Fibroblast of peridontal ligament (primary cell): Measurements from ENCODE around the gene ARV1.
"Not testable (repeated sequence)": the region's sequence is repeated elsewhere in the genome, so short reads cannot be mapped to it uniquely, and the experiment has no call there.

Source experiments
- DNase-seq: peaks from one replicate; pipeline ENCODE4 v3.0.0-alpha.2; 2010; ENCODE audit errors: extremely low read depth

ARV1 gene

DNA sequence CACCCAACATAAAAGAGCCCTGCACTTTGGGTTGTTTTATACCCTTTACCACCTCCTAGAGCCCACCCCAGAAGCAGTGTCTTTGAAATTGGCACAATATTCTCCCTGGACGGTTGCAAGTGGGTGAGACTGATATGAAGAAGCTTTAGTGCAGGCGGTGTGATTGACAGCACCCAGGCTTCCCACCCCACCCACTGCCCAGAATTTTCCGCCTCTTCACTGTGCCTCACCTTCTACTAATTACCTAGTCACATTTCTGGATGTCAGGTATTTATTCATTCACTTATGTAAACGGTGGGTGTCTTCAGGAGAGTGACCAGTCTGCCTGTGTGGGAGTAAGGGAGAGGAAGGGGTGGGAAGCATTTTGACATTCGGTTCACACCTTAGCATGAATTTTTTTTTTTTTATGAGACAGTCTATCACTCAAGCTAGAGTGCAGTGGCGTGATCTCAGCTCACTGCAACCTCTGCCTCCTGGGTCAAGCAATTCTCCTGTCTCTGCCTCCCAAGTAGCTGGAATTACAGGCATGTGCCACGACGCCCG, 62.9 kb downstream of the ARV1 start:
- no peak for DNase-seq

DNA sequence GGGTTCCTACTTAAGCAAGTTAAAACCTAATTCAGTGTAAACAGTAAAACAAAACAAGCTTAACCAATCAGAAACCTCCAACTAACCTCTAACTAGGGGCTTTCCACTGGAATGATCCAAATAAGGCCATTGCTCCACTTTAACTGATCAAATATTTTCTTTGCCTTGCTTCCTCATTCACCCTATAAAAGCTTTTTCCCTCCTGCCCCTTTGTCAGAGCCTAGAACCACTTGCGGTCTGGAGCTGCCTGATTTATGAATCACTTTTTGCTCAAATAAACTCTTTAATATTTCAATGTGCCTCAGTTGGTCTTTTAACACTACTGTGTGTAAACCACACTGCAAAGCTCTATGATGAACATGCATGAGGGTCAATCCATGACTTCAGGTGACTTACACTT, 65.7 kb downstream of the ARV1 start:
- DNase-seq = no peak

DNA sequence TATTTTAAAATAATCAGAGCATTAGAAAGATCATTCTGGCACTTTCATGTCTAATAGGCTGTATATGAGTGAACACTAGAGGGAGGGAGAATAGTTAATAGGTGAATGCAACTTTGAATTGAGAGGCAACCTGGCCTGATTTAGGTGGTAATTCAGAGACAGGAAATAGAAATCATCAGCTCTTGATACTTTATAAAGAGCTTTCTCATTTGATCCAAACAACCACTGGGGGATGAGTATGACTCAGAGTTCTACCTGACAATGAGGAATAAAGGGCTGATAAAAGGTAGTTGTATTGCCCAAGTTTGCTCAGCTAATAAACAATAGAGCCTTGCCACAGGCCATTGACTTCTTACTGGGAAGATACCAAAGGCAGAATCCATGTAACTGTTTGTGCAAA, 66.4 kb downstream of the ARV1 start:
- no peak for DNase-seq

DNA sequence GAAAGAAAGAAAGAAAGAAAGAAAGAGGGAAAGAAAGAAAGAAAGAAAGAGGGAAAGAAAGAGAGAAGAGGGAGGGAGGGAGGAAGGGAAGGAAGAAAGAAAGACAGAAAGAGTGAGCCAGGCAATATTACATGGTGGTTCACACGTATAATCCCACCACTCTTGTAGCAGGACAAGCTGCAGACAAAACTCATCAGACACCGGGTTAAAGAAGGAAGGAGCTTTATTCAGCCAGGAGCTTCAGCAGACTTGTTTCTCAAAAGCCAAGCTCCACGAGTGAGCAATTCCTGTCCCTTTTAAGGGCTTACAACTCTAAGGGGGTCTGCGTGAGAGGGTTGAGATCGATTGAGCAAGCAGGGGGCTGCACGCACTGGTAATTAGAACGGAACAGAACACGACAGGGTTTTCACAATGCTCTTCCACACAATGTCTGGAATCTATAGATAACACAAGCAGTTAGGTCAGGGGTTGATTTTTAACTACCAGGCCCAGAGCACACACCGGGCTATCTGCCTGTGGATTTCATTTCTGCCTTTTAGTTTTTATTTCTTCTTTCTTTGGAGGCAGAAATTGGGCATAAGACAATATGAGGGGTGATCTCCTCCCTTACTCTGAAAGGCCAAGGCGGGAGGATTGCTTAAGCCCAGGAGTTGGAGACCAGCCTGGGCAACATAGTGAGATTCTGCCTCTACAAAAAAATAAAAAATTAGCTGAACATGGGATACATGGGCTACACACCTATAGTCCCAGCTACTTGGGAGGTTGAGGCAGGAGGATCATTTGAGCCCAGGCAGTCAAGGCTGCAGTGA, 67.2 kb downstream of the ARV1 start:
- DNase-seq = not testable (repeated sequence)

DNA sequence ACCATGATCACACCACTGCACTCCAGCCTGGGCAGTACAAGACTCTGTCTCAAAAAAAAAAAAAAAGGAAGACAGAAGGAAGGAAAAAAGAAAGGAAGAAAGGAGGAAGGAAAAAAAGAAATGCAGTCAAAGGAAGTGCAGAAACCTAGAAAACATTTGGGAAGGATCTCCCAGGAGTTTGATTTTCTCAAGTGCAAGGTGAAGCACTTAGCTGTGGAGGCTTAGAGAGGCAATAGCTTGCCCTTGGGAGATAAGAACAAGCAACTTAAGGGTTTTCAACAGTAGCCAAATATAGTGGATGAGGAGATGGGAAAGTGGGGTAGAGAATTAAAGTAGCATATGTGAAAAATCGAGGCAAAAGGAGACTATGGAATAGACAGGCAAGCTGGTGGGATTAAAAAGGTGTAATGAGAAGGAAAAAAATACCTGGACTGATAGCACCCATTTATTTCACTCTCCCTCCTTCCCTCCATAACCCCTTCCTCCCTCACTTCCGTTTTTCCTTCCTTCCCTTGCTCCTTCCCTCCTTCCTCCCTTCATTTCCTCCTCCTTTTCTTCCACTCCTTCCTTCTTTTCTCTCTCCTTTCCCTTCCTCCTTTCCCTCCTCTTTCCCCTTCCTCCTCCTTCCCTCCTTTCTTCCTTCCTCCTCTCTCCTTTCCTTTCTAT, 68.0 kb downstream of the ARV1 start:
- no peak for DNase-seq

DNA sequence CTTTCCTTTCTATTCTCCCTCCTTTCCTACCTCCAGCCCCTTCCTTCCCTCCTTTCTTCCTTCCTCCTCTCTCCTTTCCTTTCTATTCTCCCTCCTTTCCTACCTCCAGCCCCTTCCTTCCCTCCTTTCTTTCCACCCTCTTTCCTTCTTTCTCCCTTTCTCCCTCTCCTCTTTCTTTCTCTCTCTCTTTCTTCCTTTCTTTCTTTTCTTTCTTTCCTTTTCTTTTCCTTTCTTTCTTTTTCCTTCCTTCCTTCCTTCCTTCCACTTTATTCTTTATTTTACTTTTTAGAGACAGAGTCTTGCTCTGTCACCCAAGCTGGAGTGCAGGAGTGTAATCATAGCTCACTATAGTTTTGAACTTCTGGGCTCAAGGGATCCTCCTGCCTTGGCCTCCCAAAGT, 68.6 kb downstream of the ARV1 start:
- DNase-seq = not testable (repeated sequence)

DNA sequence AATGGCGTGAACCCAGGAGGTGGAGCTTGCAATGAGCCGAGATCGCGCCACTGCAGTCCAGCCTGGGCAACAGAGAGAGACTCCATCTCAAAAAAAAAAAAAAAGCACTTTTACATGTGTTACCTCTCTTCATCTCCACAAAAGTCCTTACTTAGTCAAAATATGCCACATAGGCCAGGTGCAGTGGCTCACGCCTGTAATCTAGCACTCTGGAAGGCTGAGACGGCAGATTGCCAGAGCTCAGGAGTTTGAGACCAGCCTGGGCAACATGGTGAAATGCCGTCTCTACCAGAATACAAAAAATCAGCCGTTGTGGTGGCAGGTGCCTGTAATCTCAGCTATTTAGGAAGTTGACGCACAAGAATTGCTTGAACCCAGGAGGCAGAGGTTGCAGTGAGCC, 69.5 kb downstream of the ARV1 start:
- DNase-seq = not testable (repeated sequence)

DNA sequence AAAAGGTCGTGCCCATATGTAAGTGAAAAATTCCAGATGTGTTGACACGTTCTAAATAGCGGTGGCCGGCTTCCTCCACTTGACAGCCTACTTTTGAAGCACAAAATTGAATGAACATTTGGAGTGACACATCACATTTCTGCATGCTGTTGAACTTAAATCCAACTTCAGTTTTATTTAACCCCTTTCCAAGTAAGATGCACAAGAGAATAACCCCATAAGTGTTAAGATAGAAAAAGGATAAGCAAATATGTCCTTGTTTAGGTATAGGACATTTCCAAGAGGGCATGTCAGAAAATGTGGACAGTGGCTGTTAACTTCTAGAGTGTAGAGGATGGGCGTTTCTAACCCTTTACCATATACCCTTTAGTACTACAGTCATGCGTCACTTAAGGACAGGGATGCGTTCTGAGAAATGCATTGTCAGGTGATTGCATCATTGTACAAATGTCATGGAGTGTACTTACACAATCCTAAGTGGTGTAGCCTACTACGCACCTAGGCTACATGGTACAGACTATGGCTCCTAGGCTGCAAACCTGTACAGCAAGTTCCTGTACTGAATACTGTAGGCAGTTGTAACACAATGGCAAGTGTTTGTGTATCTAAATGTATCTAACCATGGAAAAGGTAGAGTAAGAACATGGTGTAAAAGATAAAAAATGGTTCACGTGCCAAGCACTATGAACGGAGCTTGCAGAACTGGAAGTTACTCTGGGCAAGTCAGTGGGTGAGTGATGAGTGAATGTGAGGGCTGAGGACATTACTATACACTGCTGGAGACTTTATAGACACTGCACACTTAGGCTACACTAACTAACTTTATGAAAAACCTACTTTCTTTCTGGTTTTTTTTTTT, 70.5 kb downstream of the ARV1 start:
- DNase-seq = no peak
